ENCODE results near the gene GNG7. TPM values are rescaled to one million over a fixed set of nuclear protein-coding genes. Genes with fewer than 3 reads are reported as not detected.
"Not testable (repeated sequence)": the region's sequence is repeated elsewhere in the genome, so short reads cannot be mapped to it uniquely, and the experiment has no call there.

GNG7 gene
- total RNA-seq, 2 experiments from 2014 or later: 1.1 to 1.2 TPM

DNA sequence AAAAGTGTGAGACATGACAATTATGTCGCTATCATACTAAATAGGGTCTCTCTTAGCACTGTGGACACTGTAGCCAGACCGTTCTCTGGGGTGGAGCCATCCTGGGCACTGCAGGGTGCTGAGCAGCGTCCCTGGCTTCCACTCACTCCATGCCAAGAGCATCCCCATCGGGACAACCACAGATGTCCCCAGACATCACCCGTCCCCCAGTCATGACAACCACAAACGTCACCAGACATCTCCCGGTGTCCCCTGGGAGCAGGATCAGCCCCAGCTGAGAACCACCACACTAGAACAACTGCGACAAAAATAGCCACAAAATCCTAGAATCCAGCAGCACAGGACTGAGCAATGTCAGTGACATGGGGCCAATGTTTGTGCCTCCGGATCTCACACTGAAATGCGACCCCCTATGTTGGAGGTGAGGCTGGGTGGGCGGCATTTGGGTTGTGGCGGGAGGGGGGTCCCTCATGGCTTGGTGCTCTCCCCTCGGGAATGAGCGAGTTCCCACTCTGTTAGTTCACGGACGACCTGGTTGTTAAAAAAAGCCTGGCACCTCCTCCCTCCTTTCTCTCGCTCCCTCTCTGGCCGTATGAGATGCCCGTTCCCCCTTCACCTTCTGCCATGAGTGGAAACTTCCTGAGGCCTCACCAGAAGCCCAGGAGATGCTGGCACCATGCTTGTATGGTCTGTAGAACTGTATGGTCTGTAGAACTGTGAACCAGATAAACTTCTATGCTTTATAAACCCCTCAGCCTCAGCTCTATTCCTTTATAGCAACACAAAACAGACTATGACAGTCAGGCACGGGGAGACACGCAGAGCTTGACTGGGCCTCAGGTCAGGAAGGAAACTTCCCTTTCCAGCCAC is 132.7 kb downstream of the GNG7 start:
- CTCF ChIA-PET: interaction anchor here (0.6 to 1.2 kb wide), 2 partner anchors 19 to 92 kb away, joined by 3 read pairs; no protein-coding TSS in a partner anchor
- Mint-ChIP-seq H3K4me1 (peaks cover 17% of the 10 kb centered on the region), H3K27me3 (no peaks in the 10 kb centered on the region), H3K4me3 (no peak overlapping the region), H3K9me3 (peaks cover 4% of the 10 kb centered on the region), H3K36me3 (ENCODE audit: low read depth) (peaks cover 3% of the 10 kb centered on the region), H3K27ac (no peak overlapping the region)
- POLR2A ChIA-PET: no interaction called here
- no peak for DNase-seq

DNA sequence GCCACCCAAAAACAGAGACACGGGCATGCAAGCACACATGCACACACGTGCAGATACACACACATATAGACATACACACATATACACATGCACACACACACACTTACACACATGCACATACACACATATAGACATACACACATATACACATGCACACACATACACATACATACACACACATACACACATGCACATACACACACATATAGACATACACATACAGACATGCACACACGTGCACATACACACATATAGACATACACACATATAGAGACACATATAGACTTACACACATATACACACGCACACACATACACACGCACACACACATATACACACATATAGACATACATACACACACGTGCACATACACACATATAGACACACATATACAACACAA is 134.5 kb downstream of the GNG7 start:
- Mint-ChIP-seq H3K9me3 (peaks cover 4% of the 10 kb centered on the region), H3K4me1 (peaks cover 28% of the 10 kb centered on the region), H3K4me3 (no peak overlapping the region), H3K36me3 (ENCODE audit: low read depth) (peaks cover 3% of the 10 kb centered on the region), H3K27me3 (no peaks in the 10 kb centered on the region), H3K27ac (peak overlapping the region; percentile 10)
- DNase-seq: no peak
- ChIA-PET POLR2A (no interaction called here), CTCF (no interaction called here)

DNA sequence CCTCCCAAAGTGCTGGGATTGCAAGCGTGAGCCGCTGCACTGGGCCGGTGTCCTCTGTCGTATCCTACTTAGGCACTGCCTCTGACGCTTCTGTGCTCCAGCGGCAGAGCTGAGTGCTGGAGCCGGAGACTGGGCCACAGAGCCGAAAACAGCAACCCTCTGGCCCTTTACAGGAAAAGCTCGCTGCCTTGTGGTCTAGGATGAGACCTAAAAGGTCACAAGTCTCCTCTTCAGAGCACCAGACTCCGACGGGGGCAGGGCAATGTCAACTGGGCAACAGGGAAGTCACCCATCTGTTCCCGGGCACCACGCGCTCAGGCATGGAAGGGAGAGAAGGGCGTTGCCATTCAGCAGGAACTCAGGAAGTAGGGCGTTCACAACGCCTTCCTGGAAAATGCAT is 134.9 kb downstream of the GNG7 start:
- POLR2A ChIA-PET: no interaction called here
- H3K27ac Mint-ChIP-seq: peak overlapping the region; percentile 10
- CTCF ChIA-PET: interaction anchor here (0.6 kb wide), 1 partner anchor 25 kb away, joined by 5 read pairs; no protein-coding TSS in a partner anchor

DNA sequence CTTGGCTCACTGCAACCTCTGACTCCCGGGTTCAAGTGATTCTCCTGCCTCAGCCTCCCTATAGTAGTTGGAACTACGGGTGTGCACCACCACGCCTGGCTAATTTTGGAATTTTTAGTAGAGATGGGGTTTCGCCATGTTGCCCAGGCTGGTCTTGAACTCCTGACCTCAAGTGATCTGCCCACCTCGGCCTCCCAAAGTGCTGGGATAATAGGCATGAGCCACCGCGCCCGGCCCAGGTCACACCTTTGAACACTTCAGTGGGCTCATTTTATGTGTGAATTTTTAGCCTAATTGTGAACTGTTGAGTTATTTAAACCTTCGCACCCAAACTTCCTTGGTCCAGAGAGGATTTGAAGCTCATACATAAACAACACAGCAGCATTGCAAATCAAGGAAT is 138.9 kb downstream of the GNG7 start:
- Mint-ChIP-seq H3K4me1 (peaks cover 60% of the 10 kb centered on the region), H3K27ac (peak overlapping the region; percentile 46), H3K4me3 (peak overlapping the region; percentile 85)
- H3K9me3 Mint-ChIP-seq; POLR2A ChIA-PET; DNase-seq; H3K36me3 Mint-ChIP-seq (ENCODE audit: low read depth); H3K27me3 Mint-ChIP-seq: not testable (repeated sequence)
- CTCF ChIA-PET: interaction anchor here (0.8 kb wide), 1 partner anchor 20 kb away, joined by 3 read pairs; no protein-coding TSS in a partner anchor

More for the DNA sequence above, 134.9 kb downstream of the GNG7 start:
- no peak overlapping the region for H3K4me3 Mint-ChIP-seq
- H3K36me3 Mint-ChIP-seq (ENCODE audit: low read depth): peaks cover 3% of the 10 kb centered on the region
- H3K27me3 Mint-ChIP-seq: no peaks in the 10 kb centered on the region
- no peak for DNase-seq
- H3K4me1 Mint-ChIP-seq: peaks cover 32% of the 10 kb centered on the region
- peaks cover 4% of the 10 kb centered on the region for H3K9me3 Mint-ChIP-seq

DNA sequence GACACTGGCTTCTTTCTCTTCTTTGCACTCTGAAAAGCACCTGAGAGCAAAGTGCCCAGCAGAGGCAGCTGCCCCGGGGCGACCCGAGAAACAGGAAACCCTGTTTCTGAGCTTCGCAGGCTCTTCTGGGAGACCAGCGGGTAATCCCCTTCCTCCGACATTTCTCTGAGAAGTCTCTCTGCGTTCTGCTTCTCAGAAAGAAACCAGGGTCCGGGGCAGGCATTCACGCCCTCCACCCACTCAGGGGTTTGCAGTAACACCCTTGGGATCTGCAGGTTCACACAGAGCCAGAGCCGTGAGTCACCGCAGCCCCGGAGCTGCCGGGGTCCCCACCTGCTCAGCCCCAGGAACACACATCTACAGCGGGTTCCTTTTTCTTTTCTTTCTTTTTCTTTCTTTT is 140.6 kb downstream of the GNG7 start:
- Mint-ChIP-seq H3K4me1 (peaks cover 50% of the 10 kb centered on the region), H3K36me3 (ENCODE audit: low read depth) (no peaks in the 10 kb centered on the region), H3K27ac (peak overlapping the region; percentile 99), H3K9me3 (no peaks in the 10 kb centered on the region), H3K27me3 (no peaks in the 10 kb centered on the region), H3K4me3 (peak overlapping the region; percentile 85)
- DNase-seq: peak; percentile 80
- ChIA-PET CTCF (interaction anchor here (0.5 to 2.0 kb wide), 9 partner anchors 9 to 1735 kb away, joined by 3 to 6 read pairs (median 3); no protein-coding TSS in a partner anchor), POLR2A (interaction anchor here (0.6 to 1.2 kb wide), 3 partner anchors 11 to 149 kb away, joined by 3 to 13 read pairs (median 3); partner anchors contain the start of gene GADD45B)

DNA sequence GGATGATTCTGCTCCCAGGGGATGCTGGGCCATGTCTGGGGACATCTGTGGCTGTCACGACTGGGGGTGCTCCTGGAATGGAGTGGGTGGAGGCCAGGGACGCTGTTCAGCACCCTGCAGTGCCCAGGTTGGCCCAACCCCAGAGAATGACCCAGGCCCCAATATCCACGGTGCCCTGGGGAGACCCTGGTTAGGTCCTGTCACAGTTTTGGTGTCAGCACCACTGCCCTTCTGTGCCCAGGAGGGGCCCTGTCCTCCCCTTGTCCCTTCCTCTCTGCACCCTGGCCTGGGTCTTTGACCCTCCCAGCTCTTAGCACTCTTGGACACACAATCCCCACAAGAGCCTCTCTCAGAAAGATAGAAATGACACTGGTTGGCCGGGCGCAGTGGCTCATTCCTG is 141.3 kb downstream of the GNG7 start:
- H3K27ac Mint-ChIP-seq: peak overlapping the region; percentile 99
- peaks cover 52% of the 10 kb centered on the region for H3K4me1 Mint-ChIP-seq

DNA sequence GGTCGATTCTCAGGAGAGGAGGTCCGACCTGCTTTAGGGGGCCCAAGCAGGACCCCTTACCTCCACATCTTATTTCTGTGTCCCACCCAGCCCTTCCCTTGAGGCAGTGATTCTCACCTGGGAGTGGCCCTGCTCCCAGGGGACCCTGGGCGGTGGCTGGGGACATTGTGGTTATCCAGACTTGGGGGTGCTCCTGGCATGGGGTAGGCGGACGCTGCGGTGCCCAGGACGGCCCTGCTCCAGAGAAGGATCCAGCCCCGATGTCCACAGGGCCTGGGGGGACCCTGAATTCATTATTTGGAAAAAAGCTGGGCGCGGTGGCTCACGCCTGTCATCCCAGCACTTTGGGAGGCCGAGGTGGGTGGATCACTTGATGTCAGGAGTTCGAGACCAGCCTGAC is 142.1 kb downstream of the GNG7 start:
- Mint-ChIP-seq H3K27ac (no peak overlapping the region), H3K4me3 (no peak overlapping the region), H3K27me3 (no peaks in the 10 kb centered on the region), H3K9me3 (no peaks in the 10 kb centered on the region), H3K4me1 (peaks cover 53% of the 10 kb centered on the region), H3K36me3 (ENCODE audit: low read depth) (no peaks in the 10 kb centered on the region)
- ChIA-PET CTCF (interaction anchor here (1.6 kb wide), 1 partner anchor 51 kb away, joined by 6 read pairs; no protein-coding TSS in a partner anchor), POLR2A (no interaction called here)
- DNase-seq: no peak

More for the DNA sequence above, 141.3 kb downstream of the GNG7 start:
- H3K36me3 Mint-ChIP-seq (ENCODE audit: low read depth): no peaks in the 10 kb centered on the region
- H3K9me3 Mint-ChIP-seq: no peaks in the 10 kb centered on the region
- CTCF ChIA-PET: interaction anchor here (0.6 to 2.0 kb wide), 7 partner anchors 8 to 1735 kb away, joined by 3 to 6 read pairs (median 3); no protein-coding TSS in a partner anchor
- peak overlapping the region; percentile 85 for H3K4me3 Mint-ChIP-seq
- no peaks in the 10 kb centered on the region for H3K27me3 Mint-ChIP-seq
- DNase-seq: no peak
- POLR2A ChIA-PET: interaction anchor here (1.2 kb wide), 1 partner anchor 85 kb away, joined by 13 read pairs; the partner anchor contains the start of gene GADD45B

DNA sequence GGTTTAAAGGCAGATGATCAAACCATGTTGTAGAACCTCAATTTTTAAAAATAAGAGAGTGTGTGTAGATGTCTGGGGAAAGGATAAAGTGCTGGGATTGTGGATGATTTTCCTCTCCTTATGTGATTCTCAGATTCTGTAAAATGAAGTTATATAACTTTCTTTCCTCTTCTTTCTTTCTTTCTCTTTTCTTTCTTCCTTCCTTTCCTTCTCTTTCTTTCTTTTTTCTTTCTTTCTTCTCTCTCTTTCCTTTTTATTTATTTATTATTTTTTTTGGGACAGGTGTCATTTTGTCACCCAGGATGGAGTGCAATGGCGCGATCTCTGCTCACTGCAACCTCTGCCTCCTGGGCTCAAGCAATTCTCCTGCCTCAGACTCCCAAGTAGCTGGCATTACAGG is 144.0 kb downstream of the GNG7 start:
- H3K27me3 Mint-ChIP-seq: no peaks in the 10 kb centered on the region
- no peak overlapping the region for H3K27ac Mint-ChIP-seq
- no peaks in the 10 kb centered on the region for H3K36me3 Mint-ChIP-seq (ENCODE audit: low read depth)
- CTCF ChIA-PET: no interaction called here
- peaks cover 50% of the 10 kb centered on the region for H3K4me1 Mint-ChIP-seq
- POLR2A ChIA-PET: no interaction called here
- no peaks in the 10 kb centered on the region for H3K9me3 Mint-ChIP-seq
- no peak overlapping the region for H3K4me3 Mint-ChIP-seq
- DNase-seq: no peak

DNA sequence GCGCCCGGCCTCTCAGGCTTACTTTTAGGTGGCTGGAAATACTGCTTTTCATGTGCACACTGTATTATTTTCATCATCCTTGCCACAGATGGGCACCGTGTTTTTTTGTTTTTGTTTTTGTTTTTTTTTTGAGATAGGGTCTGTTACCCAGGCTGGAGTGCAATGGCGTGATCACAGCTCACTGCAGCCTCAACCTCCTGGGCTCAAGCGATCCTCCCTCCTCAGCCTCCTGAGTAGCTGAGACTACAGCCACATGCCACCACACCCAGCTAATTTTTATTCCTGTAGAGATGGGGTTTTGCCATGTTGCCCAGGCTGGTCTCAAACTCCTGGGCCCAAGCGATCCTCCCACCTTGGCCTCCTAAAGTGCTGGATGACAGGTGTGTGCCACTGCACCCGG is 144.4 kb downstream of the GNG7 start:
- CTCF ChIA-PET: interaction anchor here (1.0 kb wide), 1 partner anchor 20 kb away, joined by 3 read pairs; no protein-coding TSS in a partner anchor
- H3K9me3 Mint-ChIP-seq; H3K27me3 Mint-ChIP-seq; DNase-seq; POLR2A ChIA-PET; H3K4me3 Mint-ChIP-seq; H3K36me3 Mint-ChIP-seq (ENCODE audit: low read depth); H3K27ac Mint-ChIP-seq: not testable (repeated sequence)
- peaks cover 47% of the 10 kb centered on the region for H3K4me1 Mint-ChIP-seq

DNA sequence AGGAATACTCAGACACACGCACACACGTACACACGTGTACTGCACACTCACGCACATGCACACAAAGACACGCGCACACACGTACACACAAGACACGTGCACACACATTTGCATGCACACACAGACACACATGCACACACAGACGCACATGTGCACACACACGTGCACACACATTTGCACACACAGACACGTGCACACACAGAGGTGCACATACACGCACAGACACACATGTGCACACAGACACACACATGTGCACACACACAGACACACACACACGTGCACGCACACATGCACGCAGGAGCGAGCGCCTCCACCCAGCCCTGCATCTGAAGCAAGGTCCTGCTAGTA is 145.4 kb downstream of the GNG7 start:
- CTCF ChIA-PET: no interaction called here
- Mint-ChIP-seq H3K4me1 (peaks cover 47% of the 10 kb centered on the region), H3K27ac (no peak overlapping the region), H3K36me3 (ENCODE audit: low read depth) (no peaks in the 10 kb centered on the region), H3K4me3 (no peak overlapping the region), H3K9me3 (no peaks in the 10 kb centered on the region), H3K27me3 (no peaks in the 10 kb centered on the region)
- no peak for DNase-seq
- POLR2A ChIA-PET: no interaction called here

DNA sequence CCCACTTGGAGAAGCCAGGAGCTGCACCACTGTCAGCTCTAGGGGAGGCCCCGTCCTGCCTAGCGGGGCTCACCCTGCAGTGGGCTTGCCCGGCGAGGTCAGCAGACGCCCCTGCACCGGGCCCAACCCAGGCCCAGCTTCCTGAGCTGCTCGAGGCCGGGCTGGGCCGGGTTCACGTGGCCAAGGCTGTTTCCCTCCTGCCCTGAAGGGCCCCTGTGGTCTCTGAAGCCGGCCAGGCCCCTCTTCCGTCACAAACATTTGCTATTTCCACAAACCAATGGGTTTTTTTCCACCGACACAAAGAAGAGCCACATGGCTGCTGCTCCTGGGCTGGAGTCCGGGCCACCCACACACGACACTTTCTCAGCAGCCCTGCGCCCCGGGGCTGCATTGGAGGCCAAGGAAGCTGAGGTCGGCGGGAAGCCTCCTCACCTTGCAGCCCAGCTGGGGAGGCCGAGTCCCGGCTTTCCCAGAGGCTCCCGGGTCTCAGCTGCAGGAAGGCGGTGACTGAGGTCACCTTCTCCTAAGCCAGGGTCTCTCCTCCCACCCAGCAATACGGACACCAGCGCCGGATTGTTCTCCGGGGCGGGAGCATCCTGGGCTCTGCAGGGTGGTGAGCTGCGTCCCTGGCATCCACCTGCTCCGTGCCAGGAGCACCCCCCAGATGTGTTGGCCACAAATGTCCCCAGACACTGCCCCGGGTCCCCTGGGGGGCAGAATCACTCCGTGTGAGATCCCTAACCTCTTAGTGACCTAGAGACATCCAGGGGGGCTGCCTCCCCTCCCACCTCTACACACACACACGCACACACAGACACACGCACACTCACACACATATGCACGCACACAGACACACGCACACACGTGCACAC is 146.0 kb downstream of the GNG7 start:
- H3K36me3 Mint-ChIP-seq (ENCODE audit: low read depth): no peaks in the 10 kb centered on the region
- H3K27me3 Mint-ChIP-seq: no peaks in the 10 kb centered on the region
- ChIA-PET POLR2A (no interaction called here), CTCF (interaction anchor here (0.6 kb wide), 1 partner anchor 394 kb away, joined by 4 read pairs; no protein-coding TSS in a partner anchor)
- H3K27ac Mint-ChIP-seq: no peak overlapping the region
- DNase-seq: no peak
- H3K9me3 Mint-ChIP-seq: no peaks in the 10 kb centered on the region
- no peak overlapping the region for H3K4me3 Mint-ChIP-seq
- H3K4me1 Mint-ChIP-seq: peaks cover 44% of the 10 kb centered on the region

DNA sequence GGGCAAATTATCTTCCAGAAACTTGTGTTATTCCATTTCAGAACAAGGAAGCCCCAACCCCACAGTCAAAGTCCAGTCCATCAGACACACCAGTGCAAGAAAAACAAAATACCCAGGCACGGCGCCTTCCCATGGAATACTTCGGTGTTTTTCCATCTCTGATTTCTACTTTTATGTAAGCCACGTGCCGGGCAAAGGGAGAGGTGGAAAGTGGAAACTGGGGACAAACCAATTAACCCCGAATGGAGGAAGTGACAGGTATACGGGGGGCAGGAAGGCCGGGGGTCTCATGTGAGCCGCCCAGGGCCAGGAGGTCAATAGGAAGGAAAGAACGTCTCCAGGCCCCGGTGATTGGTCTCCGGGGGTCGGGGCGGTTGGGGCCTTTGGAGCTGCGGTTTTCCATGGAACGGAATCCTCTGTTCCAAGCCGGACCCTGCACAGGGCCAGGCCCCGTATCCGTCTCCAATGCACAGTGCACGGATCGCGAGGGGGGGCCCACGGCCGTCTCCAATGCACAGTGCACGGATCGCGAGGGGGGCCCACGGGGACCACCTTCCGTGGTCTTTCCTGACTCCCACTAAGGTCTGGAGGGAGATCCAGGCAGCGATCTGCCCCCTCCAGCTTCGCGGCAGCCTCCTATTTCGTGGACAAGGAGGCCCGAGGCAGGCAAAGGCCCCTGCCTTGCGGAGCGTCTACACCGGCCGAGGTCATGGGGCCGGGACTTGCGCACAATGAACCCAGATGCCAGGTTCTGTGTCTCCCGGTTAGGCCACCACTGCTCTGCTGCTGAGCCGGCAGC is 146.9 kb downstream of the GNG7 start:
- POLR2A ChIA-PET: no interaction called here

More for the DNA sequence above, 146.9 kb downstream of the GNG7 start:
- no peak overlapping the region for H3K27ac Mint-ChIP-seq
- H3K4me1 Mint-ChIP-seq: peaks cover 40% of the 10 kb centered on the region
- CTCF ChIA-PET: interaction anchor here (0.6 to 1.1 kb wide), 2 partner anchors 23 to 395 kb away, joined by 3 to 4 read pairs; no protein-coding TSS in a partner anchor
- DNase-seq: no peak
- no peak overlapping the region for H3K4me3 Mint-ChIP-seq
- H3K36me3 Mint-ChIP-seq (ENCODE audit: low read depth): no peaks in the 10 kb centered on the region
- no peaks in the 10 kb centered on the region for H3K9me3 Mint-ChIP-seq
- H3K27me3 Mint-ChIP-seq: no peaks in the 10 kb centered on the region

Measured in activated CD4-positive, alpha-beta T cell treated with anti-CD3 and anti-CD28 coated beads, Interleukin-2, amount 10 ng/mL, durations not matched to agents 7 days and 5 days (primary cell).